ENCODE data around the gene ZCCHC17.
A peak's percentile ranks its signal among the peaks of the same experiment; 100 is the strongest.
"Not testable (repeated sequence)": the region's sequence is repeated elsewhere in the genome, so short reads cannot be mapped to it uniquely, and the experiment has no call there.

Gene ZCCHC17

GRCh38 chr1:31296486-31297276 lies at the start of gene ZCCHC17, which contains the start of gene SNRNP40:
ZCCHC17 (plus strand) TSS chr1:31297032; CDS start chr1:31310099, 13,067 bp downstream.
SNRNP40 (minus strand) TSS chr1:31296788; CDS start chr1:31296751, 37 bp downstream.
- peak; percentile 99 for DNase-seq (ENCODE audit: low read depth, low spot score)

DNA sequence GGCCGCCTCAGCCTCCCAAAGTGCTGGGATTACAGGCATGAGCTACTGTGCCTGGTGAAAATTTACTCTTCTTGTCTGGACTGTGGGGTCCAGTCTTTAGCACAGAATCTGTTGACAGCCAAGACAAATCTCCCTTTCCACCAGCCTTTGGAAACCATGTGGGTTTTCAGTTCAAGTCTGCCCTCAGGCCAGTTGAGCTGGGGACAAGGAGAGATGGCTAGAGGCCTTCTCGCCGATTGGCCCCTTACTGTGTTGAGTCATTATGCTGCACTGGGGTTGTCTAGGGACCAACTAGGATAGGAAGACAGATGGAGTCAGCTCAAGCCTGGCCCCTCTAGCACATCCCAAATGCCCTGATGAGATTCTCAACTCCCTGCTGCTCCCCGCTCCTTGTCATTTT lies 48.6 kb upstream of the ZCCHC17 start:
- DNase-seq (ENCODE audit: low read depth, low spot score), result peak; percentile 70

- DNase-seq (ENCODE audit: low read depth, low spot score), result no peak
Measured at GRCh38 chr1:31249854-31250253, 47.0 kb upstream of the ZCCHC17 start.

- DNase-seq (ENCODE audit: low read depth, low spot score), result no peak
Measured at GRCh38 chr1:31257213-31257612, 39.6 kb upstream of the ZCCHC17 start.

GRCh38 chr1:31258581-31258980 lies 38.3 kb upstream of the ZCCHC17 start:
- no peak for DNase-seq (ENCODE audit: low read depth, low spot score)

- DNase-seq (ENCODE audit: low read depth, low spot score), result no peak
Measured at GRCh38 chr1:31259746-31260145, 37.1 kb upstream of the ZCCHC17 start.

GRCh38 chr1:31261916-31262315 lies 34.9 kb upstream of the ZCCHC17 start:
- DNase-seq (ENCODE audit: low read depth, low spot score), result no peak

- DNase-seq (ENCODE audit: low read depth, low spot score), result not testable (repeated sequence)
Measured at GRCh38 chr1:31262393-31262792, 34.4 kb upstream of the ZCCHC17 start.

DNA sequence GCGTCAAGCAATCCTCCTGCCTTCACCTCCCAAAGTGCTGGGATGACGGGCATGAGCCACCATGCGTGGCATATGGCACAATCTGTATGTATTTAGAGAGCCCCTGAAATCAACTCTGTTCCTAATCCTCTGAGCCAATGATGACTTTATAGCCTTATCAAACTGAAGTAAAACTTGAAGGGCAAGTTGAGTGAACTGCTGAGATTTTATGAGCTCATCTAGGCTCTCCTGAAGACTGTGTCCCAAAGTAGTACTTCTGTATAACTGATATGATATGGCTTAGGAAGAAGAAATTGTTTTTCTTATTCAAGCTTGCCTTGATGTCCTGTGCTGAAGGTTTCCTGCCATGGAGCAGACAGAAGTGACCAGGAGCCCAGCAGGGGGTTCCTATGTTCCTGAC lies 33.4 kb upstream of the ZCCHC17 start:
- no peak for DNase-seq (ENCODE audit: low read depth, low spot score)

- DNase-seq (ENCODE audit: low read depth, low spot score), result no peak
Measured at GRCh38 chr1:31264790-31265386, 31.9 kb upstream of the ZCCHC17 start.

GRCh38 chr1:31266547-31266946 lies 30.3 kb upstream of the ZCCHC17 start:
- no peak for DNase-seq (ENCODE audit: low read depth, low spot score)

DNA sequence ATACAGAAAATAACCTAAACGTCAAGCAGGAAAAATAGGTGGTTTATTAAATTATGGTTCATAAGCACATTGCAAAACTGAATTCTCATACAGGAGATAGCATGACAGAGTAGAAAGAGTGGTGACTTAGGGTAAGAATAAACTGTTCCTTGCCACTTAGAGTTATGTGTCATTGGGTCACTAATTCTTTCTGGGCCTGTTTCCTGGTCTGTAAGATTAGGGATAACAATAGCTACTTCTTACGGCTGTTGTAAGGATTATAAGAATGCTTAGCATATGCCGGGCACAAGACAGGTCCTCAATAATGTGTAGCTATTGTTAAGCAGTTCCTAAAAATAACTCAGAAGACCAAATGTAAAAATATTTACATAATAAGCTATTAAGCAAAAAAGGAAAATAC lies 24.5 kb upstream of the ZCCHC17 start:
- DNase-seq (ENCODE audit: low read depth, low spot score), result no peak

GRCh38 chr1:31273619-31274018 lies 23.2 kb upstream of the ZCCHC17 start:
- DNase-seq (ENCODE audit: low read depth, low spot score), result no peak

DNA sequence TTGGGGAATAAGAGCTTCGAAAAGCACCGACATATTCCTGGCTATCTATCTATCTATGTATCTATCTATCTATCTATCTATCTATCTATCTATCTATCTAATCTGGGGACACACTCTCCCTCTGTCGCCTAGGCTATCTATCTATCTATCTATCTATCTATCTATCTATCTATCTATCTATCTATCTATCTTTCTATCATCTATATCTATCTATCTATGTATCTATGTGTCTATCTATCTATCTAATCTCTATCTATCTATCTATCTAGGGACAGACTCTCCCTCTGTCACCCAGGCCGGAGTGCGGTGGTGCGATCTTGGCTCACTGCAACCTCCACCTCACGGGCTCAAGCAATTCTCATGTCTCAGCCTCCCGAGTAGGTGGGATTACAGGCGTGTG lies 14.4 kb upstream of the ZCCHC17 start:
- not testable (repeated sequence) for DNase-seq (ENCODE audit: low read depth, low spot score)

GRCh38 chr1:31287791-31288190 lies 9.0 kb upstream of the ZCCHC17 start:
- not testable (repeated sequence) for DNase-seq (ENCODE audit: low read depth, low spot score)

DNA sequence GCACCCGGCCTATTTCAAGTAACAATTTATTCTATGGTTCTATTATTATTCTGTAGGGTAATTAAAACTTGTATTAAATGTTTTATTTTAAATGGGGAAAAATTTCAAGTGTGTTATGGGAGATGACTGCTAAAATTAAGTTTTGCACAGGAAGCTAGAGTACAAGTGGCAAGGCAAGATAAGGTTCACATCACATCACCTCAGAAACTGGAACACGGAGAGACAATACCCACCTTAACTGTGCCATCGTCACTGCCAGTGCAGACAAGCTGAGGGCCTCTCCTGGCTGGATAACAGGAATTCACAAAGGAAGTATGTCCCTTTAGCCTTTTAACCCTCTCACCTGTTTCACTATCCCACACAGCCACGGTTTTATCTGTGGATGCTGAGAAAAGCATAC lies 7.8 kb upstream of the ZCCHC17 start:
- no peak for DNase-seq (ENCODE audit: low read depth, low spot score)

DNA sequence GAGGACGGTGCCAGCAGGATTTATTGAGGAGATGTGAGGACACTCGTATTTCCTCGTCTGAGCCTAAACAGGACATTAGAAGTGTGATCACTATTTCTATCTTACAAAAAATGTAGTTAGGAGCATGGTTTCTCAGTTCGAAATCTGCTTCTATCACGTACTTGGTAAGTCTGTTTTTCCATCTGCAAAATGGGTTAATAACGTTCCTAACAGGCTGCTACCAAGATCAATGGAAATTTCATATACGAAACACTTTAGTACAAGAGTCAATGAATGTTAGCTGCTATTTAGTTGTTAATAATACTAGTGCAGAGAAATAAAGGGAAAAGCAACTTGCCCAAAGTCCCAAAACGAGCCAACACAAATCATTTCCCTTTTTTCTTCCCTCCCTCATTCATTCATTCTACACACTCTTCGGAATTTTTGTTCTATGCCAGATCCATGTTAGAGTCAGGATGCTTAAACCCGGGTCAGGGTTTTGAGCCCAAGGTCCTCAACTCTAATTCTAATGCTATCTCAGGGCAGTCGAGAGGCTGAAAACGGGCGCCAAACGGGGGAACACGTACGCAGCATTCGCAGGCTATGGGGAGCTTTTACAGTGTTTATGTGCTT lies 852 bp upstream of the ZCCHC17 start:
- no peak for DNase-seq (ENCODE audit: low read depth, low spot score)

DNA sequence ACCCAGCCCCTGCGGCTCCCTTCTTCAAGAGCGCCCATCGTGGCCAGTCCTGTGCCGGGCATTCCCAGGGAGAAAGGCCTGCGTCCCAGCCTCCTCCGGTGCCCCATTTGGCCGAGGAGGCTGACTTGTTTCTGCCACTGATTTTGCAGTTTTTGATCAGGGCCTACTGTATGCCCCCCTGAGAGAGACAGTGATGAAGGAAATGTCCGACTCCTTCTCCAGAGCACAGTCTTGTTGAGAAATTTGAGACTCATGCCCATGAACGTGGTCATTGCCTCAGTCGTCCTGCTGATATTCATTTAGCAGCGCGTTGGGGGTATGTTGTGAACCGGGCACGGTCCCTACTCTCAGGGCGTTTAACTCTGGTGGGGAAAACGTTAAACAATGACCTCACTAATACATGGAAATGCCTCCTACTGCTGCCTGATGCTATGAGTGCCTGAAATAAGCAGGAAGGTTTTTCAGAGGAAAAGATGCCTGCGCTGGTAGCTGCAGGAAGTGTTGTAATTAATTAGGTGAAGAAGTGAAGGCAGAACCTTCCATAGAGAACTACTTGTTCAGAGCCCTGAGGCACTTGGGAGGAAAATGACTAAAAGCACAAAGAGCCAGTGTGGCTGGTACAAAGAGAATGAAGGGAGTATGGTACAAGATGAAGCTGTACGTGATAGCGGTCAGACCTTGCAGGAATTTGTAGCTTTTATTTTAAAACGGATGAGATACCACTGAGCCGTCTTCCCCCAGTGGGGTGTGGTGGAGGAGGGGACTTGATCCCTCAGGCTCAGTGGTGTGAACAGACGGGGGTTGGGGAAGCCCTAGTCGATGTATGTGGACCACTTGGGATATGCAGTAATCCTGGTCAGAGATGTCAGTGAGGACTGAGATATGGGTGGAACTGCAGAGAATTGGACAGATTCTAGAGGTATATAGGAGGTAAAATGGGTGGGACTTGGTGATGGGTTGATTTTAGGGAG lies 730 bp downstream of the ZCCHC17 start:
- peak; percentile 31 for DNase-seq (ENCODE audit: low read depth, low spot score)

- DNase-seq (ENCODE audit: low read depth, low spot score), result no peak
Measured at GRCh38 chr1:31299365-31299764, 2.5 kb downstream of the ZCCHC17 start.

GRCh38 chr1:31300193-31300592 lies 3.4 kb downstream of the ZCCHC17 start:
- no peak for DNase-seq (ENCODE audit: low read depth, low spot score)

GRCh38 chr1:31302709-31303441 lies 6.0 kb downstream of the ZCCHC17 start:
- DNase-seq (ENCODE audit: low read depth, low spot score), result no peak
